PFSK-1 (cell line): Measurements from ENCODE around the gene SOX8.

ENCODE experiments used
- POLR2AphosphoS5 ChIP-seq: IDR thresholded peaks from 2 replicates; pipeline ENCODE4 v1.6.1; 2012; ENCODE audit warnings: low read depth, mild to moderate bottlenecking, control low read depth, low read length, moderate library complexity
- REST ChIP-seq, 2 experiments: IDR thresholded peaks; 2 replicates each; pipeline versions ENCODE4 v1.6.1 to v1.8.0; 2011 to 2012; ENCODE audit warnings: low read depth in 2 of 2, low read length in 2 of 2, control low read depth in 1 of 2, inconsistent platforms in 1 of 2, mild to moderate bottlenecking in 1 of 2, moderate library complexity in 1 of 2; ENCODE audit not compliant: insufficient read depth in 1 of 2
- SIN3A ChIP-seq: IDR thresholded peaks from 2 replicates; pipeline ENCODE4 v1.6.1; 2012; ENCODE audit warnings: mild to moderate bottlenecking, low read length, moderate library complexity, borderline replicate concordance; ENCODE audit not compliant: insufficient read depth
- TAF1 ChIP-seq: IDR thresholded peaks from 2 replicates; pipeline ENCODE4 v1.6.1; 2012; ENCODE audit warnings: low read length, control low read depth, borderline replicate concordance; ENCODE audit not compliant: insufficient read depth

DNA sequence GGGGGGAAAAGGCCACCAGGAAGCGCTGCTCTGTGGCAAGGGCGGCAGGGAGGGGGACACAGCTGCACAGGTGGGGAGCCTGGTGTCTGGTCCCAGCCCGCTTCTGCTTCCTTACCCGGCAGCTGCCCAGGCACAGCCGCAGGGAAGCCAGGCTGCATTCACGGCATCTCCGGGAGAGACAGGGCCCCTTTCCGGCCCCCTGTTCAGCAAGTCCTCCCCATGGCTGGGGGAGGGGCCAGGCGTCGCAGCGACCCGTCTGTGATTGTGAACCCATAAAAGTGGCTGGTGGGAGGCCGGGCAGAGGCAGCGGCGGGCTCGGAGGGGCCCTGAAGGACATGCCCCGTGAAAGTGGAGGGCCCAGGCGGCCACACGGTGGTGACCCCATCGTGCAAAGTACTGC lies 28.7 kb downstream of the SOX8 start:
- TF ChIP-seq REST (IDR thresholded peaks at IDR 0.05; ENCODE audit: insufficient read depth in 1 of 2, low read depth in 2 of 2, low read length in 2 of 2) (no peak), SIN3A (no peak), POLR2AphosphoS5 (no peak), TAF1 (no peak)
